Prostate gland (tissue), 2 donors: ENCODE measurements around the gene CGB3.

Experiments used
- CTCF ChIP-seq, 4 experiments: fragments of 200-600 bp in 2 of 4; fragments of 450-650 bp in 2 of 4; sonication (generic) in 2 of 4; IDR thresholded peaks; 1 replicate in 3 of 4; 2 replicates in 1 of 4; pipeline ENCODE4 v1.5.1; 2016 to 2019; ENCODE audit warnings: antibody characterized with exemption in 4 of 4, mild to moderate bottlenecking in 2 of 4, moderate library complexity in 2 of 4
- POLR2A ChIP-seq: fragments of 450-650 bp; IDR thresholded peaks from one replicate; pipeline ENCODE4 v1.6.1; 2016; ENCODE audit warnings: antibody characterized with exemption, mild to moderate bottlenecking
- POLR2AphosphoS5 ChIP-seq: sonication (generic); formaldehyde crosslinking; IDR thresholded peaks from one replicate; pipeline ENCODE4 v1.6.1; 2017; ENCODE audit warnings: antibody characterized with exemption

- no peak for TF ChIP-seq POLR2A
- no peak for TF ChIP-seq CTCF (IDR thresholded peaks at IDR 0.05)
- no peak for TF ChIP-seq POLR2AphosphoS5
Observed at GRCh38 chr19:49004133-49004532, 20.0 kb downstream of the CGB3 start.
